ENCODE measurements around the gene EHBP1.

Gene EHBP1

GRCh38 chr2:62971936-62972335 lies 266.4 kb downstream of the EHBP1 start:
- no peak for TF ChIP-seq CTCF (IDR thresholded peaks at IDR 0.05; ENCODE audit: low read depth, low read length)
- no peak overlapping the region for H3K4me3 ChIP-seq (replicated peaks in 1 of 2; ENCODE audit: low read depth in 2 of 2, low read length in 2 of 2)
- no peak for DNase-seq (ENCODE audit: low read depth in 2 of 2)

DNA sequence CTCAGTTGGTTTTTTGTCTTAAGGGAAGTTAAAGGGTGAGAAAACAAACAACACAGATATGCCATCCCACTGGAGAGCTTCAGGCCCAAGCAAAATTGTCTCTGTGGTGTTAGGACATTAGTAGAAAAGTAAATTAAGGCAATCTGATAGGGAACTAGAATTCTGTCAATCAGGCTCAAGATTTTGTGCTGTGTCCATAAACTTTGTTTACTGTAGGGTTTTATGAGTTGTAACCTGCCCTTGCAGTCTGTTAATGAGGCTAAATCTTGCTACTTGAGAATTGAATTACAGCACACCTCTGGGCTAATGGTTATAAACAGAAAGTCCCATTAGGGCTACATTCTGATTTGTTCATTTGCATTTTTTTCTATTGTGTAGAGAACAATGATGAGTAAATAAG lies 267.1 kb downstream of the EHBP1 start:
- DNase-seq (ENCODE audit: low read depth in 2 of 2), result no peak
- TF ChIP-seq CTCF (IDR thresholded peaks at IDR 0.05; ENCODE audit: low read depth, low read length), result no peak
- H3K4me3 ChIP-seq (replicated peaks in 1 of 2; ENCODE audit: low read depth in 2 of 2, low read length in 2 of 2), result no peak overlapping the region

DNA sequence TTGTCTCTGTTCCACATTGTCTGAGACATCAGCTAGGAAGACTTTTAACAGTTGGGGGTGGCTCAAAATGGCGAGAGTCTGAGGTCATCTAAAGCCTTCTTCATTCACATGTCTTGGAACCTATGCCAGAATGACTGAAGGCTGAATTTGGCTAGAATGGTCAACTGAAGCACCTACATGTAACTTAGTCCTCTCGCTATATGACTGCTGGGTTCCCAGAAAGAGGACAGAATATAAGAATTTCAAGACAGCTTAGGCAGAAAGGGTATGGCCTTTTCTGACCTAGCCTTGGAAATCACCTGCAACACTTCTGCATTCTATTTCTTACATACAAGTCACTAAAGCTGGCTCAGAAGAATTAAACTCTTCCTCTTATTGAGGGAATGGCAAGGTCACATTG lies 269.5 kb downstream of the EHBP1 start:
- DNase-seq (ENCODE audit: low read depth in 2 of 2), result no peak
- no peak overlapping the region for H3K4me3 ChIP-seq (replicated peaks in 1 of 2; ENCODE audit: low read depth in 2 of 2, low read length in 2 of 2)
- no peak for TF ChIP-seq CTCF (IDR thresholded peaks at IDR 0.05; ENCODE audit: low read depth, low read length)

- TF ChIP-seq CTCF (IDR thresholded peaks at IDR 0.05; ENCODE audit: low read depth, low read length), result no peak
- no peak for DNase-seq (ENCODE audit: low read depth in 2 of 2)
- H3K4me3 ChIP-seq (replicated peaks in 1 of 2; ENCODE audit: low read depth in 2 of 2, low read length in 2 of 2), result no peak overlapping the region
Measured at GRCh38 chr2:62991605-62992004, 286.1 kb downstream of the EHBP1 start.

DNA sequence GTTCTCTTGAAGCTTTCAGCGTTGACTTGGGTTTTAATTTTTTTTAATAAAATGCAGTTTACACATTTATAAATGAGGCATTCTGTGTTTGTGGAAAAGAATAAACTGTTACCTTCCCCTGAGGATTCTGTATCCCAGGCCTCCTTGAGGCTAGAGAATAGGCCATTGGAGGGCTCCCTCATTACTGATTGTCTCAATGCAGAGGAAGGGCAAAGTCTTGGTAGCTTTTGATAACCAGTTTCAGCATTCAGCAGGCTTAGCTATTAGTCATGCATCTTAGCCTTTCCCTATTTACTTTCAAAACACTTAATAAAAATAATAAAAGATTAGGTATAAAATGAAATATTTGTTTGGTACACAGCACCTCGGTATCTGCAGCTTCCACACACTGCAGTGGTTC lies 287.0 kb downstream of the EHBP1 start:
- no peak for DNase-seq (ENCODE audit: low read depth in 2 of 2)
- no peak overlapping the region for H3K4me3 ChIP-seq (replicated peaks in 1 of 2; ENCODE audit: low read depth in 2 of 2, low read length in 2 of 2)
- TF ChIP-seq CTCF (IDR thresholded peaks at IDR 0.05; ENCODE audit: low read depth, low read length), result no peak

DNA sequence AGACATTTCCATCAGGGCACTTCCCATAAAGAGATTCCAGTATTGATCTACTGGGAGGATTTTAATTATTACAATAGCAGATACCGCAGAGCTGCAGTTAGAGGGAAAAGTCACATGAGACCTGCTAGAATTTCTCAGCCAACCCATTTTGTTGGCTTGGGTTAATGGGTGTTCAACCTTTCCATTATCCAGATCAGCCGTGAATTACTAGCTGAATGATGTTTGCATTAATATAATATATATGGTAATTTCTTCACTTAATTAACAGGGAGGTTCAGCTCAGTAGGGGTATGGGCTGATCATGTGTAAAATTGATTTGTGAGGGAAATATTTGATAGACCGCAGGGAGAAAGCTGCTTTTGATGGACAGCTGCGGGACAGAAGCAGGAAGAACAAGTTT lies 288.7 kb downstream of the EHBP1 start:
- H3K4me3 ChIP-seq (replicated peaks in 1 of 2; ENCODE audit: low read depth in 2 of 2, low read length in 2 of 2), result no peak overlapping the region
- TF ChIP-seq CTCF (IDR thresholded peaks at IDR 0.05; ENCODE audit: low read depth, low read length), result no peak
- DNase-seq (ENCODE audit: low read depth in 2 of 2), result no peak

GRCh38 chr2:62996534-62997186 lies 291.1 kb downstream of the EHBP1 start:
- no peak for TF ChIP-seq CTCF (IDR thresholded peaks at IDR 0.05; ENCODE audit: low read depth, low read length)
- DNase-seq (ENCODE audit: low read depth in 2 of 2), result no peak
- no peak overlapping the region for H3K4me3 ChIP-seq (replicated peaks in 1 of 2; ENCODE audit: low read depth in 2 of 2, low read length in 2 of 2)

All from cardiac fibroblast (primary cell).